Endodermal cell (in vitro differentiated cells): ENCODE measurements around the gene PPP3CB. TPM values are rescaled to one million over a fixed set of nuclear protein-coding genes. Genes with fewer than 3 reads are reported as not detected.

Experiments used
- DNase-seq: peaks from one replicate; pipeline ENCODE4 v3.0.0-alpha.2; 2017
- H3K27ac ChIP-seq: 2 replicates; pipeline ENCODE4 v1.5.1; 2013; ENCODE audit warnings: mild to moderate bottlenecking, low read depth, low read length, moderate library complexity
- H3K27me3 ChIP-seq: 2 replicates; pipeline ENCODE4 v1.6.1; 2013; ENCODE audit warnings: mild to moderate bottlenecking, low read length, moderate library complexity; ENCODE audit not compliant: insufficient read depth, control insufficient read depth, poor library complexity, severe bottlenecking
- H3K36me3 ChIP-seq: 2 replicates; pipeline ENCODE4 v1.7.0; 2013; ENCODE audit warnings: mild to moderate bottlenecking, low read length, moderate library complexity; ENCODE audit not compliant: control insufficient read depth, insufficient read depth
- H3K4me1 ChIP-seq: one replicate; pipeline ENCODE4 v1.7.0; 2013; ENCODE audit warnings: low read length; ENCODE audit not compliant: control insufficient read depth, insufficient read depth
- H3K4me3 ChIP-seq: 2 replicates; pipeline ENCODE4 v1.5.1; 2013; ENCODE audit warnings: mild to moderate bottlenecking, low read length, moderate library complexity
- H3K9ac ChIP-seq: 2 replicates; pipeline ENCODE4 v1.6.1; 2013; ENCODE audit warnings: mild to moderate bottlenecking, low read length, moderate library complexity; ENCODE audit not compliant: poor library complexity, severe bottlenecking; ENCODE audit errors: extremely low read depth
- H3K9me3 ChIP-seq: 2 replicates; pipeline ENCODE4 v1.6.1; 2013; ENCODE audit warnings: mild to moderate bottlenecking, low read length, moderate library complexity; ENCODE audit not compliant: control insufficient read depth
- H3K27ac Mint-ChIP-seq: 2 replicates; pipeline ENCODE4 v1.8.0; 2020; ENCODE audit warnings: mixed read lengths
- H3K27me3 Mint-ChIP-seq: 2 replicates; pipeline ENCODE4 v1.8.0; 2021; ENCODE audit warnings: mild to moderate bottlenecking, mixed read lengths; ENCODE audit not compliant: insufficient read depth
- H3K36me3 Mint-ChIP-seq: 2 replicates; pipeline ENCODE4 v1.8.0; 2020; ENCODE audit warnings: low read depth, mixed read lengths
- H3K4me1 Mint-ChIP-seq: 2 replicates; pipeline ENCODE4 v1.8.0; 2020; ENCODE audit warnings: mixed read lengths
- H3K4me3 Mint-ChIP-seq: 2 replicates; pipeline ENCODE4 v1.8.0; 2020; ENCODE audit warnings: mild to moderate bottlenecking, moderate library complexity, mixed read lengths
- H3K9me3 Mint-ChIP-seq: 2 replicates; pipeline ENCODE4 v1.8.0; 2020; ENCODE audit warnings: mild to moderate bottlenecking, mixed read lengths
- WGBS, 2 experiments: methylation state at CpG; one replicate each; pipeline versions ENCODE4 v1.1.5 to v1.1.7; 2013; ENCODE audit warnings: missing lambda C conversion rate in 2 of 2, mixed read lengths in 1 of 2; ENCODE audit not compliant: insufficient coverage in 1 of 2, insufficient read length in 1 of 2; 5-methylcytosine and 5-hydroxymethylcytosine counted together
- total RNA-seq, 2 donors: library from RNA; stranded (reverse); fragmentation: NEBNext Ultra II Directional in 1 of 2; extraction: Animal tissue kit (Norgen Biotek cat#: 25700) in 1 of 2; gene quantifications; 2 replicates in 1 of 2; 3 replicates in 1 of 2; pipeline ENCODE4 v1.2.1, GENCODE V29; 2021
- TF ChIP-seq, protein P1 (sequence below): fragments of 200-600 bp; sonication (generic); conservative IDR thresholded peaks from 2 replicates; pipeline ENCODE4 v1.5.0; 2021; ENCODE audit warnings: antibody characterized with exemption, mild to moderate bottlenecking

Gene PPP3CB
- total RNA-seq, 2 donors from 2014 or later = 39.2 to 40.2 TPM

DNA sequence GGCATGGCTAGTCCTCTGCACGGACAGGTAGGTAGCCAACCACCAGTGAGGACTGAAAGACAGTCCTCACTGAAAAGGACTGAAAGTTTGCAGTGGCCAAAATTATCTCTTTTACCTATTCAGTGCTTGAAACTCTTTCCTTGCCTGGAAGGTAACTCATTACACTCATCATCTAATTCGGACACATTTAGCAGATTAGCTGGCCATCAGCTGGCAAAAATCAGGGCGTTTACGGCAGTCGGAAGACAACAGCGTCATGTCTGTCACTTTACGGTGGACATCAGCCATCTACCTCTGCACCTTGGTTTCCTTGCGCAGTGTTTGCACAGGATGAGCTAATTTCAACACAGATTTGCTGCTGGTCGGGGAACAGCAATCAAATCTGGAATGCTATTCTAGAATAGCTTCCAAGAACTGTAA lies 82.7 kb downstream of the PPP3CB start:
- Histone ChIP-seq H3K9me3 (no peaks in the 10 kb centered on the region), H3K27ac (peak overlapping the region; percentile 62), H3K9ac (peak overlapping the region; percentile 77), H3K4me1 (no peaks in the 10 kb centered on the region), H3K27me3 (no peaks in the 10 kb centered on the region), H3K4me3 (peak overlapping the region; percentile 83), H3K36me3 (peaks cover 4% of the 10 kb centered on the region)
- no peaks in the 10 kb centered on the region for H3K9me3 Mint-ChIP-seq
- TF ChIP-seq, protein P1, sequence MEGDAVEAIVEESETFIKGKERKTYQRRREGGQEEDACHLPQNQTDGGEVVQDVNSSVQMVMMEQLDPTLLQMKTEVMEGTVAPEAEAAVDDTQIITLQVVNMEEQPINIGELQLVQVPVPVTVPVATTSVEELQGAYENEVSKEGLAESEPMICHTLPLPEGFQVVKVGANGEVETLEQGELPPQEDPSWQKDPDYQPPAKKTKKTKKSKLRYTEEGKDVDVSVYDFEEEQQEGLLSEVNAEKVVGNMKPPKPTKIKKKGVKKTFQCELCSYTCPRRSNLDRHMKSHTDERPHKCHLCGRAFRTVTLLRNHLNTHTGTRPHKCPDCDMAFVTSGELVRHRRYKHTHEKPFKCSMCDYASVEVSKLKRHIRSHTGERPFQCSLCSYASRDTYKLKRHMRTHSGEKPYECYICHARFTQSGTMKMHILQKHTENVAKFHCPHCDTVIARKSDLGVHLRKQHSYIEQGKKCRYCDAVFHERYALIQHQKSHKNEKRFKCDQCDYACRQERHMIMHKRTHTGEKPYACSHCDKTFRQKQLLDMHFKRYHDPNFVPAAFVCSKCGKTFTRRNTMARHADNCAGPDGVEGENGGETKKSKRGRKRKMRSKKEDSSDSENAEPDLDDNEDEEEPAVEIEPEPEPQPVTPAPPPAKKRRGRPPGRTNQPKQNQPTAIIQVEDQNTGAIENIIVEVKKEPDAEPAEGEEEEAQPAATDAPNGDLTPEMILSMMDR = no peak
- peak overlapping the region; percentile 75 for H3K27ac Mint-ChIP-seq
- 5 to 8% methylated on average over 9 of the region's 9 CpGs for WGBS, 2 experiments
- H3K27me3 Mint-ChIP-seq = no peaks in the 10 kb centered on the region
- DNase-seq = peak; percentile 75
- peaks cover 22% of the 10 kb centered on the region for H3K4me1 Mint-ChIP-seq
- peaks cover 13% of the 10 kb centered on the region for H3K36me3 Mint-ChIP-seq
- H3K4me3 Mint-ChIP-seq = peak overlapping the region; percentile 78

DNA sequence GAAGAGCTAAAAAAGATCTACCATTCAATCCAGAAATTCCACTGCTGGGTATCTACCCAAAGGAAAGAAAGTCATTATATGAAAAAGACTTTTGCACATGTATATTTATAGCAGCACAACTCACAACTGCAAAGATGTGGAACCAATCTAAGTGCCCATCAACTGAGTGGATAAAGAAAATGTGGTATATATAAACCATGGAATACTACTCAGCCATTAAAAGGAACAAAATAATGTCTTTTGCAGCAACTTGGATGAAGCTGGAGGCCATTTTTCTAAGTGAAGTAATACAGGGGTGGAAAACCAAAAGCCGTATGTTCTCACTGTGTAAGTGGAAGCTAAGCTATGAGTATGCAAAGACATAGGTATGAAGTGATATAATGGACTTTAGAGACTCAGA lies 84.9 kb downstream of the PPP3CB start:
- WGBS, 2 experiments = 92% methylated on average over 1 of the region's 1 CpG
- Histone ChIP-seq H3K36me3 (peaks cover 19% of the 10 kb centered on the region), H3K9me3 (peaks cover 5% of the 10 kb centered on the region), H3K27ac (no peak overlapping the region), H3K4me1 (no peaks in the 10 kb centered on the region), H3K9ac (no peak overlapping the region), H3K4me3 (no peak overlapping the region), H3K27me3 (no peaks in the 10 kb centered on the region)
- Mint-ChIP-seq H3K27ac (no peak overlapping the region), H3K27me3 (no peaks in the 10 kb centered on the region), H3K4me1 (peaks cover 25% of the 10 kb centered on the region), H3K9me3 (no peaks in the 10 kb centered on the region), H3K4me3 (no peak overlapping the region), H3K36me3 (peaks cover 22% of the 10 kb centered on the region)
- no peak for DNase-seq
- TF ChIP-seq, protein P1 = no peak

DNA sequence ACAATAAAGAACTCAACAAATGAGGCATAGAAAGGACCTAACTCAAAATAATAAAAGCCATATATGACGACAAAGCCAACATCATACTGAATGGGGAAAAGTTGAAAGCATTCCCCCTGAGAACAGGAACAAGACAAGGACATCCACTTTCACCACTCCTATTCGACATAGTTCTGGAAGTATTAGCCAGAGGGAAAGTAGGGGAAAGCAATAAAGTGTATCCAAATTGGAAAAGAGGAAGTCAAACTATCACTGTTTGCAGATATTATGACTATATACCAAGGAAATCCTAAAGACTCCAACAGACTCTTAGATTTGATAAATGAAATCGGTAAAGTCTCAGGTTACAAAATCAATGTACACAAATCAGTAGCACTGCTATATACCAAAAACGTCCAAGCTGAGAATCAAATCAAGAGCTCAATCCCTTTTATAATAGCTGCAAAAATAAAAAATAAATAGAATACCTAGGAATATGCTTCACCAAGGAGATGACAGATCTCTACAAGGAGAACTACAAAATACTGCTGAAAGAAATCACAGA lies 86.8 kb downstream of the PPP3CB start:
- Mint-ChIP-seq H3K4me1 (peaks cover 24% of the 10 kb centered on the region), H3K27me3 (no peaks in the 10 kb centered on the region), H3K36me3 (peaks cover 22% of the 10 kb centered on the region), H3K9me3 (no peaks in the 10 kb centered on the region), H3K4me3 (no peak overlapping the region), H3K27ac (no peak overlapping the region)
- Histone ChIP-seq H3K27me3 (no peaks in the 10 kb centered on the region), H3K27ac (no peak overlapping the region), H3K4me1 (no peaks in the 10 kb centered on the region), H3K4me3 (peak overlapping the region; percentile 58), H3K9ac (no peak overlapping the region), H3K9me3 (peaks cover 5% of the 10 kb centered on the region), H3K36me3 (peaks cover 19% of the 10 kb centered on the region)
- DNase-seq = no peak
- TF ChIP-seq, protein P1 = no peak
- 79 to 91% methylated on average over 2 to 4 of the region's 4 CpGs for WGBS, 2 experiments
